ENCODE data around the gene RNLS.

RNLS gene

GRCh38 chr10:88256013-88256680 lies 327.0 kb downstream of the RNLS start:
- DNase-seq (ENCODE audit: low read depth in 2 of 2) = peak; percentile 80 to 83
- no peak for TF ChIP-seq CTCF (IDR thresholded peaks at IDR 0.05; ENCODE audit: low read depth, low read length)
- peak overlapping the region in 1 of 2 donors; percentile 22 for H3K4me3 ChIP-seq (replicated peaks in 1 of 2; ENCODE audit: low read depth in 2 of 2, low read length in 2 of 2)

GRCh38 chr10:88254091-88254490 lies 329.0 kb downstream of the RNLS start:
- TF ChIP-seq CTCF (IDR thresholded peaks at IDR 0.05; ENCODE audit: low read depth, low read length) = no peak
- H3K4me3 ChIP-seq (replicated peaks in 1 of 2; ENCODE audit: low read depth in 2 of 2, low read length in 2 of 2) = no peak overlapping the region
- DNase-seq (ENCODE audit: low read depth in 2 of 2) = peak; percentile 68 to 87

GRCh38 chr10:88253622-88254021 lies 329.5 kb downstream of the RNLS start:
- no peak for TF ChIP-seq CTCF (IDR thresholded peaks at IDR 0.05; ENCODE audit: low read depth, low read length)
- no peak for DNase-seq (ENCODE audit: low read depth in 2 of 2)
- H3K4me3 ChIP-seq (replicated peaks in 1 of 2; ENCODE audit: low read depth in 2 of 2, low read length in 2 of 2) = no peak overlapping the region

GRCh38 chr10:88253128-88253527 lies 330.0 kb downstream of the RNLS start:
- TF ChIP-seq CTCF (IDR thresholded peaks at IDR 0.05; ENCODE audit: low read depth, low read length) = no peak
- no peak overlapping the region for H3K4me3 ChIP-seq (replicated peaks in 1 of 2; ENCODE audit: low read depth in 2 of 2, low read length in 2 of 2)
- DNase-seq (ENCODE audit: low read depth in 2 of 2) = no peak

- DNase-seq (ENCODE audit: low read depth in 2 of 2) = no peak
- no peak overlapping the region for H3K4me3 ChIP-seq (replicated peaks in 1 of 2; ENCODE audit: low read depth in 2 of 2, low read length in 2 of 2)
- no peak for TF ChIP-seq CTCF (IDR thresholded peaks at IDR 0.05; ENCODE audit: low read depth, low read length)
These were observed 333.7 kb downstream of the RNLS start for GRCh38 chr10:88249450-88249849.

GRCh38 chr10:88246675-88247074 lies 336.4 kb downstream of the RNLS start:
- DNase-seq (ENCODE audit: low read depth in 2 of 2) = no peak
- TF ChIP-seq CTCF (IDR thresholded peaks at IDR 0.05; ENCODE audit: low read depth, low read length) = no peak
- no peak overlapping the region for H3K4me3 ChIP-seq (replicated peaks in 1 of 2; ENCODE audit: low read depth in 2 of 2, low read length in 2 of 2)
